GM23248 (cell line): ENCODE measurements around the gene TSHZ2. TPM values are rescaled to one million over a fixed set of nuclear protein-coding genes. Genes with fewer than 3 reads are reported as not detected.
A peak's percentile ranks its signal among the peaks of the same experiment; 100 is the strongest.
"Not testable (repeated sequence)": the region's sequence is repeated elsewhere in the genome, so short reads cannot be mapped to it uniquely, and the experiment has no call there.

Source experiments
- DNase-seq: peaks from one replicate; pipeline ENCODE4 v3.0.0-alpha.2; 2015
- H2AFZ ChIP-seq: fragments of 200-600 bp; sonication (generic); 2 replicates; pipeline ENCODE4 v1.6.1; 2016; ENCODE audit warnings: antibody characterized with exemption
- H3F3A ChIP-seq: fragments of 200-600 bp; sonication (generic); 2 replicates; pipeline ENCODE4 v1.6.1; 2016; ENCODE audit warnings: mild to moderate bottlenecking, antibody characterized with exemption, mixed run types; ENCODE audit not compliant: insufficient read depth
- H3K27ac ChIP-seq: fragments of 200-600 bp; sonication (generic); 2 replicates; pipeline ENCODE4 v1.5.1; 2016; ENCODE audit warnings: mild to moderate bottlenecking
- H3K27me3 ChIP-seq: fragments of 200-600 bp; sonication (generic); replicated peaks from 2 replicates; pipeline ENCODE4 v1.6.1; 2016; ENCODE audit warnings: mild to moderate bottlenecking; ENCODE audit not compliant: insufficient read depth
- H3K36me3 ChIP-seq: fragments of 200-600 bp; sonication (generic); 2 replicates; pipeline ENCODE4 v1.6.1; 2016; ENCODE audit warnings: low read depth, mild to moderate bottlenecking
- H3K4me1 ChIP-seq: fragments of 200-600 bp; sonication (generic); 2 replicates; pipeline ENCODE4 v1.6.1; 2016; ENCODE audit warnings: mild to moderate bottlenecking; ENCODE audit not compliant: insufficient read depth
- H3K4me2 ChIP-seq: fragments of 200-600 bp; sonication (generic); one replicate; pipeline ENCODE4 v1.6.1; 2016; ENCODE audit warnings: mild to moderate bottlenecking; ENCODE audit not compliant: unreplicated experiment
- H3K4me3 ChIP-seq: fragments of 200-600 bp; sonication (generic); 2 replicates; pipeline ENCODE4 v1.5.1; 2016; ENCODE audit warnings: mild to moderate bottlenecking
- H3K79me2 ChIP-seq: fragments of 200-600 bp; sonication (generic); 2 replicates; pipeline ENCODE4 v1.6.1; 2016; ENCODE audit warnings: mild to moderate bottlenecking; ENCODE audit not compliant: insufficient read depth
- H3K9ac ChIP-seq: fragments of 200-600 bp; sonication (generic); 2 replicates; pipeline ENCODE4 v1.6.1; 2016; ENCODE audit warnings: mild to moderate bottlenecking
- H3K9me2 ChIP-seq: fragments of 200-600 bp; sonication (generic); 2 replicates; pipeline ENCODE4 v1.6.1; 2016; ENCODE audit warnings: mixed run types, mild to moderate bottlenecking, moderate library complexity; ENCODE audit not compliant: insufficient read depth
- H3K9me3 ChIP-seq: fragments of 200-600 bp; sonication (generic); one replicate; pipeline ENCODE4 v1.6.1; 2017; ENCODE audit warnings: low read depth
- H4K20me1 ChIP-seq: fragments of 200-600 bp; sonication (generic); 2 replicates; pipeline ENCODE4 v1.6.0; 2016; ENCODE audit not compliant: insufficient read depth
- EZH2 ChIP-seq: fragments of 200-600 bp; sonication (generic); IDR thresholded peaks from 2 replicates; pipeline ENCODE4 v1.6.1; 2018; ENCODE audit warnings: antibody characterized with exemption, mild to moderate bottlenecking; ENCODE audit not compliant: insufficient read depth, poor library complexity, severe bottlenecking
- EZH2phosphoT487 ChIP-seq: fragments of 200-600 bp; sonication (generic); IDR thresholded peaks from 2 replicates; pipeline ENCODE4 v1.6.1; 2018; ENCODE audit warnings: antibody characterized with exemption, moderate library complexity, mild to moderate bottlenecking, low read depth; ENCODE audit not compliant: insufficient read depth
- WGBS, 2 experiments: methylation state at CpG; one replicate each; pipeline ENCODE4 v1.1.6; 2015 to 2017; ENCODE audit warnings: low lambda C conversion rate in 2 of 2, low coverage in 1 of 2; ENCODE audit errors: missing lambda C conversion rate in 2 of 2; 5-methylcytosine and 5-hydroxymethylcytosine counted together
- in situ Hi-C: fragments of 300-500 bp; cut with MboI; formaldehyde crosslinking; loops from 2 replicates; pipeline ENCODE4 v1.15.0; 2020
- polyA plus RNA-seq: library from polyadenylated mRNA; unstranded; fragments of >200 nt; fragmentation: Nextera tagmentation; extraction: Ambion mirVana; gene quantifications from 2 replicates; pipeline ENCODE4 v1.2.1, GENCODE V29; 2016
- total RNA-seq: library from RNA; depleted of rRNA; stranded (reverse); fragments of >200 nt; shearing (Covaris generic); gene quantifications from 2 replicates; pipeline ENCODE4 v1.2.3, GENCODE V29; 2014

The TSHZ2 gene
- total and polyA plus RNA-seq, 2 experiments from 2014 or later = 4.5 to 13.4 TPM

GRCh38 chr20:53434662-53435061 is 462.5 kb downstream of the TSHZ2 start:
- Histone ChIP-seq H3K9me3 (no peaks in the 10 kb centered on the region), H3F3A (no peaks in the 10 kb centered on the region), H3K27ac (no peak overlapping the region), H3K79me2 (no peaks in the 10 kb centered on the region), H3K9ac (no peak overlapping the region), H2AFZ (peak overlapping the region; percentile 59; the same call in 1 of the 2 replicates), H3K4me3 (no peak overlapping the region), H3K36me3 (0 out of 2 replicates have a peak, but pooled peaks cover 4% of the 10 kb centered on the region), H3K9me2 (no peaks in the 10 kb centered on the region), H3K4me1 (no peaks in the 10 kb centered on the region), H4K20me1 (no peaks in the 10 kb centered on the region), H3K4me2 (no peak overlapping the region), H3K27me3 (no peaks in the 10 kb centered on the region)
- DNase-seq = peak; percentile 18
- 24 to 28% methylated on average over 10 of the region's 10 CpGs for whole genome bisulfite sequencing, 2 experiments
- in situ Hi-C loops = no loop called here
- no peak for TF ChIP-seq EZH2phosphoT487
- TF ChIP-seq EZH2 = no peak

DNA sequence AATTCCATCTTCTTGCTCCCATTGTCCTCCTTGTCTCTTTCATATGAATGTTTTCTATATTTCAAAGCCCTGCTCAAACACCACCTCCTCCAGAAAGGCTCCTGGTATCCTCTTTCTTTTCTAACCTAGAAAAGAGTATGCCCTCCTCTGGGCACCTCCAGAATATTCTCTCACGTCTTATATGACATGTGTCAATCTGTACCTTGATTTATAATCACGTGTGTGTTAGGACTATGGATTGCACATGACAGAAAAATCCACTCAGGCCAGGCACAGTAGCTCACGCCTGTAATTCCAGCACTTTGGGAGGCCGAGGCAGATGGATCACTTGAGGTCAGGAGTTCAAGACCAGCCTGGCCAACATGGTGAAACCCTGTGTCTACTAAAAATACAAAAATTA is 464.8 kb downstream of the TSHZ2 start:
- H3K4me1 ChIP-seq, H3K9ac ChIP-seq, H3K79me2 ChIP-seq, H3K9me3 ChIP-seq, H4K20me1 ChIP-seq, H3K27ac ChIP-seq, H3K4me3 ChIP-seq, in situ Hi-C loops, DNase-seq, H3K27me3 ChIP-seq, H2AFZ ChIP-seq, H3K36me3 ChIP-seq, H3K9me2 ChIP-seq, H3F3A ChIP-seq, H3K4me2 ChIP-seq: not testable (repeated sequence)
- 73 to 74% methylated on average over 4 of the region's 4 CpGs for WGBS, 2 experiments

DNA sequence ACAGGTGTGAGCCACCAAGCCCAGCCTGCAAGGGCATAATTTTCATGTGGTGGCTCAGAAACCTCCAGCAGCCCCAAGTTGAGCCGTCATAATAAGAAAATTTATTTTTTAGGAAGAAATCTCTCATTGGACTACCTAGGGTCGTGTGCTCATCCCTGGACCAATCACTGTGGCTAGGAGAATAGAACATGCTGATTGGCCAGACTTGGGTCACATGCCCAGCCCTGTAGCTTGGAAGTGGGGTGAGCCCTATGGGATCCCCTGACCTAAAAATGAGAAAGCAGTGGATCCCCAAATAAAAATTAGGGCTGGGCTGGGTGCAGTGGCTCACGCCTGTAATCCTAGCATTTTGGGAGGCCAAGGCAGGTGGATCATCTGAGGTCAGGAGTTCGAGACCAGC is 466.2 kb downstream of the TSHZ2 start:
- DNase-seq = no peak
- TF ChIP-seq EZH2phosphoT487 = no peak
- no peak for TF ChIP-seq EZH2
- H3K9me2 ChIP-seq = no peaks in the 10 kb centered on the region
- no peak overlapping the region for H3K4me3 ChIP-seq
- no peak overlapping the region for H3K9ac ChIP-seq
- H2AFZ ChIP-seq = no peak overlapping the region
- no peaks in the 10 kb centered on the region for H3K27me3 ChIP-seq
- H3K4me2 ChIP-seq = no peak overlapping the region
- no peaks in the 10 kb centered on the region for H3K9me3 ChIP-seq
- no peaks in the 10 kb centered on the region for H3K79me2 ChIP-seq
- H3K27ac ChIP-seq = no peak overlapping the region
- no peaks in the 10 kb centered on the region for H4K20me1 ChIP-seq
- in situ Hi-C loops = no loop called here
- H3K4me1 ChIP-seq = no peaks in the 10 kb centered on the region
- 71 to 81% methylated on average over 4 of the region's 4 CpGs for WGBS, 2 experiments
- H3F3A ChIP-seq = no peaks in the 10 kb centered on the region
- no peaks in the 10 kb centered on the region for H3K36me3 ChIP-seq

DNA sequence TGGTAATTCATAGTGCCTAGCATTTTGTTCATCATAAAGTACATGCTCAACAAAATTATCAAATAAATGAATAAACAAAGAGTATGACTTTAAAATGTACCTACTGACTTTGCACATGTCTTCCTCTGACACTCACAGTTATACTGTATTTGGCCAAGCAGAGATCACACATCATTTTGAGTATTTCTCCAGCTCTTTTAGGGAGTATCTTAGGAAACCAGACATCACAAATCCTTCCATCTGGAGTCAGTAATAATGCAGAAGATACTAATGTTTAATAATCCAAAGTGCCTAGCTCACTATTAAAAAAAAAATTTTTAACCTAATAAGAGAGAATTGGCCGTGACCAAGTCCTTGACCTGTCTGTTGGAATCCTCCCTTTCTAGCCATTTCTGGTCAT is 466.9 kb downstream of the TSHZ2 start:
- Histone ChIP-seq H3K9me2 (no peaks in the 10 kb centered on the region), H3F3A (no peaks in the 10 kb centered on the region), H3K4me2 (no peak overlapping the region), H3K9ac (no peak overlapping the region), H2AFZ (no peak overlapping the region), H3K36me3 (no peaks in the 10 kb centered on the region), H4K20me1 (no peaks in the 10 kb centered on the region), H3K79me2 (no peaks in the 10 kb centered on the region), H3K9me3 (no peaks in the 10 kb centered on the region), H3K27me3 (no peaks in the 10 kb centered on the region), H3K4me3 (no peak overlapping the region), H3K27ac (no peak overlapping the region), H3K4me1 (no peaks in the 10 kb centered on the region)
- 81 to 95% methylated on average over 1 of the region's 1 CpG for WGBS, 2 experiments
- no peak for TF ChIP-seq EZH2phosphoT487
- TF ChIP-seq EZH2 = no peak
- in situ Hi-C loops = no loop called here
- DNase-seq = no peak

- Histone ChIP-seq H3K4me3 (no peak overlapping the region), H4K20me1 (no peaks in the 10 kb centered on the region), H3K79me2 (no peaks in the 10 kb centered on the region), H3K36me3 (no peaks in the 10 kb centered on the region), H3K4me1 (no peaks in the 10 kb centered on the region), H3F3A (no peaks in the 10 kb centered on the region), H3K4me2 (no peak overlapping the region), H3K9me3 (no peaks in the 10 kb centered on the region), H2AFZ (no peak overlapping the region), H3K9me2 (no peaks in the 10 kb centered on the region), H3K9ac (no peak overlapping the region), H3K27me3 (no peaks in the 10 kb centered on the region), H3K27ac (no peak overlapping the region)
- WGBS, 2 experiments = 75 to 77% methylated on average over 2 of the region's 2 CpGs
- in situ Hi-C loops = no loop called here
- TF ChIP-seq EZH2phosphoT487 (no peak), EZH2 (no peak)
- no peak for DNase-seq
Measured at GRCh38 chr20:53439616-53440015, 467.5 kb downstream of the TSHZ2 start.
